HG02884 (cell line): ENCODE data around the gene SLC35F3.

Experiments
- ATAC-seq: cut with Tn5 transposase; IDR thresholded peaks from one replicate; pipeline ENCODE4 v1.9.1; 2021; ENCODE audit warnings: mild to moderate bottlenecking, moderate library complexity; ENCODE audit not compliant: unreplicated experiment

Gene SLC35F3

GRCh38 chr1:234216116-234216703 is 311.7 kb downstream of the SLC35F3 start:
- ATAC-seq, result no peak

GRCh38 chr1:234217316-234217840 is 312.9 kb downstream of the SLC35F3 start:
- ATAC-seq, result no peak

GRCh38 chr1:234218078-234218477 is 313.6 kb downstream of the SLC35F3 start:
- ATAC-seq, result no peak

- no peak for ATAC-seq
These were observed 315.2 kb downstream of the SLC35F3 start for GRCh38 chr1:234219711-234220110.

GRCh38 chr1:234221601-234222000 is 317.1 kb downstream of the SLC35F3 start:
- ATAC-seq, result no peak

GRCh38 chr1:234222561-234223280 is 318.2 kb downstream of the SLC35F3 start:
- ATAC-seq, result no peak

- no peak for ATAC-seq
These were observed 321.8 kb downstream of the SLC35F3 start for GRCh38 chr1:234226113-234226818.

GRCh38 chr1:234226819-234227165 is 322.3 kb downstream of the SLC35F3 start:
- no peak for ATAC-seq

- no peak for ATAC-seq
These were observed 325.3 kb downstream of the SLC35F3 start for GRCh38 chr1:234229581-234230387.

GRCh38 chr1:234230414-234230862 is 326.0 kb downstream of the SLC35F3 start:
- ATAC-seq, result no peak

GRCh38 chr1:234231061-234231892 is 326.8 kb downstream of the SLC35F3 start:
- no peak for ATAC-seq

- ATAC-seq, result no peak
These were observed 327.4 kb downstream of the SLC35F3 start for GRCh38 chr1:234231893-234232276.

- ATAC-seq, result no peak
These were observed 329.7 kb downstream of the SLC35F3 start for GRCh38 chr1:234234199-234234598.

- no peak for ATAC-seq
These were observed 331.0 kb downstream of the SLC35F3 start for GRCh38 chr1:234235434-234235881.

GRCh38 chr1:234237393-234237792 is 332.9 kb downstream of the SLC35F3 start:
- no peak for ATAC-seq

GRCh38 chr1:234238060-234238459 is 333.6 kb downstream of the SLC35F3 start:
- no peak for ATAC-seq

GRCh38 chr1:234239515-234239914 is 335.0 kb downstream of the SLC35F3 start:
- no peak for ATAC-seq

GRCh38 chr1:234239936-234240335 is 335.5 kb downstream of the SLC35F3 start:
- no peak for ATAC-seq

GRCh38 chr1:234240680-234241079 is 336.2 kb downstream of the SLC35F3 start:
- ATAC-seq, result no peak

GRCh38 chr1:234241941-234242490 is 337.5 kb downstream of the SLC35F3 start:
- ATAC-seq, result no peak
